Spleen (tissue), 7 donors: ENCODE results near the gene CMSS1.

Source experiments
- POLR2A ChIP-seq, 3 donors: fragments of 450-650 bp; IDR thresholded peaks; one replicate each; pipeline ENCODE4 v1.5.1; 2017; ENCODE audit warnings: antibody characterized with exemption in 3 of 3, mild to moderate bottlenecking in 1 of 3
- POLR2AphosphoS5 ChIP-seq, 3 donors: sonication (generic); formaldehyde crosslinking; IDR thresholded peaks; one replicate each; pipeline ENCODE4 v1.5.1; 2017; ENCODE audit warnings: antibody characterized with exemption in 3 of 3
- TF ChIP-seq, protein P1 (sequence below), 11 experiments: fragments of 200-600 bp in 7 of 11; fragments of 450-650 bp in 4 of 11; sonication (generic) in 4 of 11; IDR thresholded peaks in 8 of 11; conservative IDR thresholded peaks in 3 of 11; 1 replicate in 7 of 11; 2 replicates in 4 of 11; pipeline versions ENCODE4 v1.4.0 to v1.8.0; 2016 to 2021; ENCODE audit warnings: antibody characterized with exemption in 11 of 11, inconsistent platforms in 4 of 11, mild to moderate bottlenecking in 1 of 11
- donor health status: DM: no; HTN: no; CAD: no; lungs with moderate emphysema.
- donor health status: DM: no; HTN: no; CAD: no.
- donor health status: DM: no; HTN: no; CAD: no.

DNA sequence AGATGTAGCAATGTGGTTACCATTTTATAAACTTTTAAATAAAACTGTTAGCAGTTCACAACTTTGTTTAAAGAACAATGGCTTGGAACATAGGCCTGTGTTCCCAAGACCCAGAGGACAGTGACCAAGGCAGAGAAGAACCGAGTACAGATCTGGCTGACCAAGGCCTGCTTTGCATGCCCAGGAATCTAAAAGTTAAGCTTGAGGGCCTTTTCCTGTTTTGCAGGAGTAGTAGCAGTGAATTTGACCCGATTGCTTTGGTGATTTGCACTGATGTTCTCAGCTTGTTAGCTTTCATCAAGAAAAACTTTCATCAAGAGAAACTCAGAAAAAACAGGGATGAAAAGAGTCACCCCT, 286.8 kb downstream of the CMSS1 start:
- TF ChIP-seq, protein P1, sequence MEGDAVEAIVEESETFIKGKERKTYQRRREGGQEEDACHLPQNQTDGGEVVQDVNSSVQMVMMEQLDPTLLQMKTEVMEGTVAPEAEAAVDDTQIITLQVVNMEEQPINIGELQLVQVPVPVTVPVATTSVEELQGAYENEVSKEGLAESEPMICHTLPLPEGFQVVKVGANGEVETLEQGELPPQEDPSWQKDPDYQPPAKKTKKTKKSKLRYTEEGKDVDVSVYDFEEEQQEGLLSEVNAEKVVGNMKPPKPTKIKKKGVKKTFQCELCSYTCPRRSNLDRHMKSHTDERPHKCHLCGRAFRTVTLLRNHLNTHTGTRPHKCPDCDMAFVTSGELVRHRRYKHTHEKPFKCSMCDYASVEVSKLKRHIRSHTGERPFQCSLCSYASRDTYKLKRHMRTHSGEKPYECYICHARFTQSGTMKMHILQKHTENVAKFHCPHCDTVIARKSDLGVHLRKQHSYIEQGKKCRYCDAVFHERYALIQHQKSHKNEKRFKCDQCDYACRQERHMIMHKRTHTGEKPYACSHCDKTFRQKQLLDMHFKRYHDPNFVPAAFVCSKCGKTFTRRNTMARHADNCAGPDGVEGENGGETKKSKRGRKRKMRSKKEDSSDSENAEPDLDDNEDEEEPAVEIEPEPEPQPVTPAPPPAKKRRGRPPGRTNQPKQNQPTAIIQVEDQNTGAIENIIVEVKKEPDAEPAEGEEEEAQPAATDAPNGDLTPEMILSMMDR (IDR thresholded peaks at IDR 0.05 in 8 of 11, conservative IDR thresholded peaks at IDR 0.05 in 3 of 11), result no peak
- TF ChIP-seq POLR2A (IDR thresholded peaks at IDR 0.05) (no peak), POLR2AphosphoS5 (IDR thresholded peaks at IDR 0.05) (no peak)
